Activated CD4-positive, alpha-beta T cell treated with anti-CD3 and anti-CD28 coated beads, Interleukin-2, amount 50 U/mL, for 16 hours (primary cell): ENCODE measurements around the gene ALX4.
A peak's percentile ranks its signal among the peaks of the same experiment; 100 is the strongest.

Experiments used
- DNase-seq: peaks from one replicate; pipeline ENCODE4 v3.0.0-alpha.2; 2020

The ALX4 gene

DNA sequence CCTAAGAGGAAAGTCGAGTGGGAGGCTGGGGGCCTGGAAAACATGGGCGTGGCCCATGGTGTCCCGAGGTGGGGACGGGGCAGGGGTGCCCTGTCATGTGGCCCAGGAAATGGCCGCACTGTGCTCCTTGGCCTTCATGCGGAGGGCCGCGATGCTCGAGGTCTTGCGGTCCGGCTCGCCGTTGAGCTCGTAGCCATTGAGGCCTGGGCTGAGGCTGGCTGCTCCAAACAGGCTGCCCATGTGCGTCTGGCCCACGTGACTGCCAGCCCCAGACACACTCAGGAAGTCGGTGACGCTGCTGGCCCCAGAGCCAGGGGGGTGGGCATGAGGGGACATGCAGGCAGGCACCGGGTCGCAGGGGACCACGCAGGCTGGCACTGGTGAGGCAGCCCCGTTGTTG lies 45.2 kb downstream of the ALX4 start:
- DNase-seq = no peak

DNA sequence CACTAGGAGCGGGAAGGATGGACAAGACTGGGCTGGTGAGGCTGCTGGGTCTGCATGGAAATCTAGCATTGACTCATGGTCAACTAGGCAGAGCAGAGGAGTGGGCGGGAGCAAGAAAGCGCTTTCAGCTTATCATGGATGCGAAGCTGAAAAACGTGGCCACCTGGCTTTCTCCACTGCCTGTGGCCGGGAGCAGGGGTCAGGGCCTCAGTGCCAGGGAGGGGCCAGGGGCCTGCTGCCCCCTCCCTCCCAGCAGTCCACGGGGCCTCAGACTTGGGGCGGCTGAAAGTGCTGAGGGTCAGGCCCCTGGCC lies 45.5 kb downstream of the ALX4 start:
- DNase-seq = no peak

DNA sequence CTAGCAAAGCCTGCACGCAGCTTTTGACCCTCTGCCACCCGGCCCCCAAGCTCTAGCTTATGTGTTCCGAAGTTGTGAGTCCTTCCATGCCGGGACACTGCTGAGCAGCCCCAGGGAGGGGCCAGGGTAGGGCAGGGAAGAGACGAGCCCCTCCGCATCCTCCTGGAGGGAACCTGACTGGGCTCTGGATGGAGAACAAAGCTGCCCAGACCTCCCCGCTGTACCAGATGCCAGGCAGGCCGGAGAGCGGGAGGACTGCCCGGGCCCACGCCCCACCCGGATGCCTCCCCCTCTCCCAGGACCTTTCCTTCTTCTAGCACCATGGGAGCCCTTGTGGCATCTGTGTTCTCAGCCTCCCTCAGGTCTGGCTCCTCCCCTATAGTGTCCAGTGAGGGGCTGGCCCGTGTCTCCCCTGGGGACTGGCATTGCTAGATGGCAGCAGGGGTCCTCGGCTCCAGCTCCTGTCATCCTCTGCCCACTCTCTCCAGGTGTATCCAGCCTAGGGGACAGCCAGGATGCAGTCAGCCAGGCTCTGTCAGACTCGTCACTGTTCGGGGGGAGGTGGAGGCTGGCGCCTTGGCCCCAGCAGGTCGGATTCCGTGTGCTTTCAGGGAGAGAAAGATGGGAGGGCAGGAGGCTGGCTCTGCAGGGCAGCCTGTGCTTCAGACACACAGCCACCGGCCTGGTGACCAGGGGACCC lies 46.1 kb downstream of the ALX4 start:
- no peak for DNase-seq

DNA sequence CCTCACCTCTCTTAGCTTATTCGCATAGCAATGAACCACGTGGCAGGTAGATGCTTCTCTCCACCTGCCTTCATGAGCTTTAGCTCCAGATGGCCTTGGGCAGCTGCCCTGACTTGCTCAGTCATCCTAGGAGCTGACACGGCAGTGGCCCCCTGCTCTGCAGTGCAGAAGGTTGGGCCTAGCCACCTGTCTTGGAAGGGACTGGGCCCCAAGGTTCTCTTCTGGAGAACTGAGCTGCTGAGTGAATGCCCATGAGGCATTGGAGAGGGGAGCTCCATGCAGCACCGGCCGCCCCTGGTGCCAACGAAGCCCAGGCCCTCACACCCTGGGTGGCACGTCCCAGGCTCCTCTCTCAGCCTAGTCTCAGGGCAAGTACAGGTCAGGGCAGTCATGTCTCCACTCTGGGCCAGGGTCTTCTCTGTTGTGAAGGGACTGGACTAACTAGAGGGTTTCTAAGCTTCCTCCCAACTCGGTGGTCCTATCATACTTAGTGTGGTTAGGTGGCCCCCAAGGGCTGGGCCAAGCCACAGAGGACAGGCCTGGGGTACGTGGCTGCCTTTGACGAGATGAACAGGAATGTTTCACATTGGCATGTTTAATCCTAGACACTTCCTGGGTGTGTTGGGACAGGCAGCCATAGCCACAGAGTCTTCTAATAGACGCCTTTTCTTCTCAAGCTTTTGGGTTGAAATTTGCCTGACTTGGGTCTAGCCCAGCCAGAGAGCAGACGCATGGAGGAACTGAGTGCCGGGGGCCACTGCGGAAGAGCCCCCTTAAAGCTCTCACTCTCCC lies 47.9 kb downstream of the ALX4 start:
- no peak for DNase-seq

DNA sequence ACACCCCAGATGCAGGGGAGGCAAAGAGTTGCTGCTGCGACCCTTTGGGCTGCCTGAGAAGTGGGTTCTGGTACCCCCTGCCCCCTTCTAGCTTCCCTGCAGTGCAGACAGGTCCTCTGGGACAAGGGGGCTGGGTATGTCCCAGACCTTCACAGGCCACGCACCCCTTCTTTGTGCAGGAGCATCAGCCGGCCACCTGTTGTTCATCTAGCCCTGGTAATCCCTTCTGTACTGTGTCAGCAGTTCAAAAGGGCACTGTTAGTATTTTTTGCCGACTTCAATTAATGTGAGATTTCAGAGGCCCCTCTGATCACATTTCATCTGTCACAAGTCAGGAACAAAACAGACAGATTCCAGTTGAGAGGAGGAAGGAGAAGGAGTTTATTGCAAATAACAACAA lies 49.9 kb downstream of the ALX4 start:
- no peak for DNase-seq

DNA sequence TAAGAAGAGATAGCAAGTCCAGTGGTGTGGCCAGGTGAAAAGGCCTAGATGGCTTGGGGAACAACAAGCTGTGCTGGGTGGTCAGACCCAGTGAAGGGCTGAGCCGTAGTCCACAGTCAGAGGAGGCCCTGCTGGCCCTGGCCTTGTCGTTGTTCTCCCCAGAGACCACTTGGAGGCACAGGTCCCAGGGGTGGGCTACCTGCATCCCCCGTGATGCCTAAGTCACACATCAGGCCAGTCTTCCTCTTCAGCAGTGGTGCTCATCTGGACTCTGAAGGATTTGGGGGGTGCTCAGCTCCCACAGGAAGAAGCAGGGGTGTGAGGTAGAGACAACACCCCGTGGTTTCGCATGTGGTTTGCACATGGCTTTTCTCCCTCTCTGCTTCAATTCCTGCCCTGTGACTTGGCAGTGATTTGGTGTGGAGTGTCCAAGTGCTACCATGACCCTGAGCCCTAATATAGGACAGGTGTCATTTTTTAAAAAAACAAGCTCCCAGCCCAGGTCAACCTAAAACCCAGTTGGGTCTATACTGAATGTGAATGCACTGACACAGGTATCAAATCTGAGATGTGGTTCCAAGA lies 51.0 kb downstream of the ALX4 start:
- no peak for DNase-seq

DNA sequence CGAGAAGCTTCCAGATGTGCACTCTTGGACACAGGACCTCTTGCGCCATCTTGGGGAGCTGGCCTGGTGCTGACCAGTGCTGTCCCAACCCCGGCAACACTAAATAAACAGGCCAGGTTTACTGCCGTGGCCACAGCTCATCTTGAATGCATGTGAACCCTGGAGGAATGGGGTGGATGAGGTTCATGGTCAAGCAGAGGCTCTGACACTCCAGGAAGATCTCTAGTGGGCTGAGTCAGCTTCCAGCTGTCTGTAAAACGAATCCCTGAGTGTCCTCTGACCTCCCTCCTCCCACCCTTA lies 51.8 kb downstream of the ALX4 start:
- DNase-seq = no peak

DNA sequence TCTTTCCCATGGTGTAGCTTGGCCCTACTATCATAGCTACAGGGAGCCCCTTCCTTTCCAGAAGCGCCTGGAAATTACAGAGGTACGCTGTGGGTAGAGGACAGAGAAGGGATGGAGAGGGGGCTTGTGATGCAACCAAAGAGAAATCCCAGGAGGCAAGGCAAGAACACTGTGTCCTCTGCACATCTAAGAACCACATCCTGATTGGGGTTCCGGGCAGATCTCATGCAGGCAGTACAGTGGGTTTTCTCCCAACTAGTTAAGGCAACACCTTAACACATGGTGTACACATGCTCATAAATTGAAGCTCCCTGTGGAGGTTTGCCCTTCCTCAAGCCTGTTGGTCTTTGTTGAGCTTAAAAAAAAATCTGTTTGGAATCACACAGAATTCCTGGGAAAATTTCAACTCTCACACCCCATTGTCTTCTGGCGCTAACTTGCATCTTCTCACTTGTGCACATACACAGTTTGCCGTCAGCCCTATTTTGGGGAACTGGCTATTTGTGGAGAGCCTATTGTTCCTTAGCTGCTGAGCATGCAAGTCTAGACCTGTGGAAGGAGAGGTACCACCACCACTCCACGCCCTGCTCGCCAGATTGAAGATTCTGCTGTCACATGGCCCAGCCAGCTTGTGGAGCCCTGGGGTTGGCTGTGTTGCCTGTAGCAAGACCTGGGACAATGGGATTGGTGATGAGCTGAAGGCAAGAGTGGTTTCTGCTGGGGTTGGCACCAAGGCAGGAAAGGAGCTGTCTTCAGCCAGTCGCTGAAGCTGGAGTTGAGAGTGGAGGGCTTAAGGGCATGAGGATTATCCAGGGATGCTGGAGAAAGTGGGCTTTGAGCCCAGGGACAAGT lies 52.4 kb downstream of the ALX4 start:
- DNase-seq = no peak

DNA sequence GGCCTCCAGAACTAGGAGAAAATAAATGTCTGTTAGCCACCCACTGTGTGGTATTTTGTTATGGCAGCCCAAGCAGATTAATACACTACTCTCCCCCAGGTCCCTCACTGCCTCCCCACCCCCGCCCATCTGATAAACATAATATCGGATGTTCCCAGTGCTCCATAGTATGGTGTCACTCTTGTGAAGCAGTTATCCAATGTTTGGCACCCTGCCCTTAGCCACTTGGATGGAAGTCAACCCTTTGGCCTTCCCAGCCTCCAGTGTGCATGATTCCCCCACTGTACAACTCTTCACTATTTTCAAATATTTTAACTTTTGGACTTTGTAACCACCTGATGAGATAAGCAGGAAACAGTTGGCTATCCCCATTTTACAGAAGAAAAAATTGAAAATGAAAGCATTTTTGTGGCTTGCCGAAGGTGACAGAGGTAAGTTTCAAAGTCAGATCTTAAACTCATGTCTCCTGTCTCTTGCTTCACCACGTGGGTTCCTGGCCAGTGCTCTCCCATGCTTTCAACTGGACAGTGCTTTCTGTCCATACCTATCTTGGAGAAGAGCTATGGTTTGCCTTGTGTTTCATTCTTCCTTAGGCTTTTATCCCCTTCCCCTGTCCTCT lies 53.2 kb downstream of the ALX4 start:
- DNase-seq = peak; percentile 7

DNA sequence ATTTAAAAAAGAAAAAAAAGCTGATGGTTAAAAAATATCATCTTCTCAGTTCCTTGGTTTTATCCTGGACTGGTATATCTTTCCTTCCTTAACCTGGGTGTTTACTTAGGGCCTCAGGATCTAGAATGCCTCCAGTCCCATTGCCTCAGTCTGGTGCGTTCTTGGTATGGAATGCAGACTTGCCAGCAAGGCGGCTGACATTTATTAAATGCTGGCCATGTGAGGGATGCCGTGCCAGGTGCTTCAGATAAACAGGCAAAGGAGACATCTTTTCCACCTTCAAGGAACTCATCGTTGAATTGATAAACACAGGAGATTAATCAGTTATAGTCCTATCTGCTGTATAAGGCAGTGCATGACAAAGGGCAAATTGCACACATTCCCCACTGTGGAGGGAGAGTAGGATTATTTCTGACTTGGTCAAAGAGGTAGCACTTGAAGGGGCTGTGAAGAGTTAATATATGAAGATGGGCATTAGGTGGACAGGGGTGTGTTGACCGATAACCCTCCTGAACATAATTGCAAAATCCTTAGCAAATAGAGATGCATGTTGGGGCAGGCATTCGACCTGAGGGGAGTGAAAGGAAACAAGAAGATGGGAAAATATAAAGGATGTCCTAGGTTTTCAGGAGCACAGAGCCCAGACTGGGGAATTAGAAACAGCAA lies 54.4 kb downstream of the ALX4 start:
- no peak for DNase-seq

DNA sequence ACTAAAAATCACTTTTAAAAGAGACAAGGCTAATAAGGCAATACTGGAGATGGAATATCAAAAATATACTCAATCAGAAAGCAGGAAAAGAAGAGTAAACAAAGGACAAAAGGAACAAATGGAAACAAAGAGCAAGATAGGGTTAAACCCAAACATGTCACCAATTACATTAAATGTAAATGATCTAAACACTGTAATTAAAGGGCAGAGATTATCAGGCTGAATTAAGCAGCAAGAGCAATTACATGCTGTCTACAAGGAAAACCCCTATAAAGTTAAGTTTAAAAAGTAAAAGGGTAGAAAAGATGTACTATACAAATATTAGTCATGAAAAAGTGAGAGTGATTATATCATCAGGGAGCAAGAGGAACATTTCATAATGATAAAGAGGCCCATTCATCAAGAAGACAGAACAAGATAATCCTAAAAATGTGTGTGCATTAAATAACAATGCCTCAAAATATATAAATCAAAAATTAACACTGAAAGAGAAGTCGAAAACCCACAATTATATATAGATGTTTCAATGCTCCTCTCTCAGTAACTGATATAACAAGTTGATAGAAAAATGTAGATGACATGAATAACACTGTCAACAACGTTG lies 56.8 kb downstream of the ALX4 start:
- DNase-seq = no peak

DNA sequence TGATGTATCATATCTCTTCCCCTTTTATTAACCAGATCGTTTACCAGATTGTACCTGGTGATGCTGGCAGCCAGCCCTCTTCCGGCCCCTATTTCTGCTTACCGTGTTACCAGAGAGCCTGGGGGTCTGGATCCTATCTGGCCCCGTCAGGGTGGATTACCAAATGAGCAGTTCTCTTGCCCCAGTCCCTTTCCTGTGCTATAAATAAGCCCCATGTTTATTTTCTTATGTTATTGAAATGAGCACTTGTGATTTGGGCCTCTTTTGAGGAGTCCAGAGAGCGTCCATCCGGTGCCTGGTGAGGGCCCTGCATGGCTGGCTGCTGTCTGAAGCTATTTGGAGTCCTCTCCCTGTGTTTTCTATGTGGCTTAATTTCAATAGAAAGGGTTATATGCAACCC lies 59.5 kb downstream of the ALX4 start:
- DNase-seq = no peak

DNA sequence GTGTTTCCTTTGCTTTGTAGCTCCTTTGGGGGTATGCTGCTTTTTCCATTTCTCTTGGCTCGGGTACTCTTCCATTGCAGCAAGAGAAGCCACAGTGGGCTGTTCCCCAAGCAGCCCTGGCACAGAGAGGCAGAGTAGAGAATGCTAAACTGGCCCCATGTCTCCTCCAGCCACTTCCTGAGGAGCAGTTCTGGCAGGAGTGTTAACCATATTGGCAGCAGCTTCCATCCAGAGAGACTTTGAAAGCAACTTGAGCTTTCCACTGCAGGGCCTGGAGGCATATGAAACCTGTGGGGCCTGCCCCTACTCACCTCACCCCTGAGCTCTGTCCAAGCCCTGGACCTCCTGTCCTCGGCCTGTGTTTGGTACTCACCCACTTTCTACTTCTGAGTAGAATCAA lies 61.8 kb downstream of the ALX4 start:
- no peak for DNase-seq

DNA sequence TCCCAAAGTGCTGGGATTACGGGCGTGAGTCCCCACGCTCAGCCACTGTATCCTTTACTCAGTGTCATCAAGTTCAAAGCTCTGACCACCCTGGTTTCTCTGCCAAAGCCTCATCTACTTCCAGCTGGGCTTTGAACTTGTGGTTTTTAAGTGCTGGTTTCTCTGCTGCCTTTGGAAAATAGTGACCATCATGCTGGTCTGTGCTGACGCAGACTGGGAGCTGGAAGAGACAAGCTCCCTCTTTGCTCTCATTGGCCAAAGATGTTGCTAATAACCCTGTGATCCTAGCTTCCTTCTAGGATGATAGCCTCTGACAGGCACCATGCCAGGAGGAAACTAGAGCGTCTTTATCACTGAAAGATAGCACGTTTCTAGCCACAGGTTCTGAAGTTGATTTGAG lies 62.4 kb downstream of the ALX4 start:
- DNase-seq = no peak

DNA sequence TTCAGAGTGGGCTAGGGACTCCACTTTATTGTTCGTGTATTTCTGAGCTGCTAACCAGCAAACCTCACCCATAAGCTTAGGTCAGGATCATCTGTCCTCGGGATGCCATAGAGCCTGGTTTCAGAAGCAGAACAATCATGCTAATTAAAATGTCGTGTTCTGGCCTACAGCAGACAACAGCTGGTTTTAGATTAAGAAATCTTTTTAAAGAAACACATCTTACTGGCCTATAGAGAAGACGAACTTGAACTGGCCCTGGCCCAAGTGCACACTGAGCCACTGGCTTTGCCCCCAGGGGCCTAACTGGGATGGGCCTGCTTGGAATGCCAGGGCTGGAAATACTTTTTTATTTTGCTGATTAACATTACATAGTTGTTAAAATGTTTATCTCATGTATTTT lies 63.2 kb downstream of the ALX4 start:
- DNase-seq = no peak

DNA sequence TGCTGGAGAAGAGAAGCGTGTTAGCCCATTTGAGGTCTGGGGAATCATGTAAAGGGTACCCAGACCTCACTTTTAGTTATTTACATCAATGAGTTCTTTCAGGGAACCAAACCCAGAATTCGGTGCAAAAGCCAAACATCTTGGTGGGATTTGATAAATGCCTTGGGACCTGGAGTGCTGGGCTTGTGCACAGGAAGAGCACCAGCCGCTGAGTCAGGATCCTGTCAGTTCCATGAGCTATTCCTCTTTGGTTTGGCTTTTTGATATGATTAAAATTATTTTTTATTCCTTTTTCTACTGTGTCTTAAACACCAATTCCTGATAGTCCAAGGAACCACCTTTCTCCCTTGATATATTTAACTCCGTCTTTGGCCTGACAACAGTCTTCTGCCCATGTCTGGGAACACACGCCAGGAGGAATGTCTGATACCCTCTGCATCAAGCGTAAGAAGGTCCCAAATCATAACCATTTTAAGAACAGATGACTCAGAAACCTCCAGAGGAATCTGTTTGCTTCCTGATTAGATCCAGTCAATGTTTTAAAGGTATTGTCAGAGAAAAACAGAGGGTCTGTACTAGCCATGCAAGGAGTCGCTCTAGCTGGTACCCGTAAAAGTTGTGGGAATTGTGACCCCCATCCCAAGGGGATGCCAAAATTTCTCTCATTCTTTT lies 65.2 kb downstream of the ALX4 start:
- DNase-seq = no peak

DNA sequence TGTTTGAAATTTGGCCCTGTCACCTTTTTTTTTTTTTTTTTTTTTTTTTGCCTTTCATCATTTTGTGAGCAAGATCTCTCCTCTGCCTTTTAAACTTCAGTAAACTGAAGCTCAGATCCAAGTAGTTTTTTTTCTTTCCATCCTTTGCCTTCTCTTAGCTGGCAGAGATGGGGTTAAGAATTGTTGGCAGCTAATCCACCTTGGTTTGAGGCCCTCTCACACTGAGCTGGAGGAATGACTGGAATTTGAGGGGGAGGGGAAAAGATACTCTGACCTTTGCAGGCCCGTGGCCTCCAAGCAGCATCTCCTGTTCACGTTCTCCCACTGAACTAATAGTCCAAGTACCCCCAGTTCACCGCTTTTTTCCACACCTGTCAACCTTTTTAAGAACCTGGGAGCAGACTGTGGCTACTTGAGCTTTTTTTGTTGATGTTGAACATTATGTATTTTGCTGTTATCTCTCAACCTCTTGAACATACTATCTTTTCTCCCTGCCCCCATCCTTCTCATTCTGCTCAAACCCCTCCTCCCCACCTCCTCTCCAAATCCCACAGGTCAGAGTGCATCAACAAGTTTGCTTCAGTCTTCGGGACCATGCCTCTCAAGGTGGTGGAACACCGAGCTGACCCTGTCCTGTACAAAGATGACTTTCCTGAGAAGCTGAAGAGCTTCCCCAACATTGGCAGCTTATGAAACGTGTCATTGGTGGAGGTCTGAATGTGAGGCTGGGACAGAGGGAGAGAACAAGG lies 66.2 kb downstream of the ALX4 start:
- DNase-seq = no peak

DNA sequence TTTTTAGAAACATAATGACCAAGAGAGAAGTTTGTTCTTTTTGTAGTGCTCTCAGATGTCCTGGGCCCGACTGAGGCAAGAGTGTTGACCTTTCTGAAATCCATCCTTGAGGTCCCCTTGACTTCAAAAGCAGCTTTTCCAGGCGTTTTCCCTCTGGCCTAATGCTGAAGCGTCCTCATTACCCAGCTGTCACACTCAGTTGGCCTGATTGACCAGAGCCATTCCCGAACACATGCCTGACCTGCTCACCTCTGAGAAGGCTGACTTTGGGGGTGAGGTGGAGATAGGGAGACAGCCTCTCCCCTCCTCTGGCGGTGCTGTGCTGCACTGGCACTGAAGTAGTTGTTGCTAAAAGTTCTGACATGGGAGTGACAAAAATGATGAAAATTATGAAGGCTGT lies 66.9 kb downstream of the ALX4 start:
- no peak for DNase-seq

DNA sequence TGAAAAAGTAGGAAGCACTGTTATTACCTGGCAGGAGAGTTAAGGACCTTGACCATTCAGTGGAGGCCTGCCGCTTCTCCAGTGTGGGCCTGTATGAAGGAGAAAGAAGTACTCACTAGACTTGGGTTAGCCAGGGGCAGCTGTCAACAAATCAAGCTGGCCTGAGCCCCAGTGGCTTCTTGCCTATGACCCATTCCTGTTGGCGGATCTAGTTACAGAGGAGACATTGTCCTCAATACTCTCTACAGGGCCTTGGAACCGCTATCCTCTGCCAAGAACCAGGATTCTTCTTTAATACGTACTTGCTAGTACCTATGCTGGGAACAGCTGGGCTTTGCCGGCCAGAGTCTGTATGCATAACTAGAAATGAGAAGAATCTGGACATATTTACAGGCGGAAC lies 68.1 kb downstream of the ALX4 start:
- no peak for DNase-seq

DNA sequence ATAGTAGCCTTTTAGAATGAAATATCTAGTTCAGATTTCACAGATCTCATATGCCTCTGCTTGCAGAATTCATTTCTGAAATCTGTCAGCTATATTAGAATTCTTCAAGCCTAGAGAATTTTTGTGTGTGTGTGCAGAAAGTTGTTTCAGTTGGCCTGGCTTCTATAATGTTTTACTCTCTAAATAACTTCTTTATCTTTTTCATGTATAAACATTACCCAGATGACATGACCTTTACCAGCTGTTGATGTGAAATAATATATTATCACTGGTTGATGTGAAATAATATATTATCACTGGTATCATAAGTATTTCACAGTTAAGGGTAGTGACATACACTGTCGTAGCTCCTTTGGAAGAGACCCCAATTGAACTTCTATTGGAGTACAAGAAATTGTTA lies 72.8 kb downstream of the ALX4 start:
- DNase-seq = no peak

DNA sequence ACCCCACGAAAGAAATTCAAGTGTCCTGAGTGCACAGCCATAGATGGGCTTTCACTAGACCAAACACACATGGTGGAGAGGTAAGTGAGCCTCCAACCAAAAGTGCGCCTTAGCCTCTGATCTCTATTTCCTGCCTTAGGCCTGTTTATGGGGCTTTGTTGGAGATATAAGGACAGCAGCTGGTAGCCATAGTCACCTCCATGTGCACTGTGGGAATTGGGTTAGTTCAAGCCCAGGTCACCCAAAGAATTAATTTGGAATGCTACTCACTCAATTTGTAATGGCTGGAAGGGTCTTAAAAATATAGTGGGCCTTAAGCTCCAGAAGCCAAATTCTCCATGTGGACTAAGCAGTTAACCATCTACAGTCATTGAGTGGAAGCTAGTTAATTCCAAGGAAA lies 73.6 kb downstream of the ALX4 start:
- no peak for DNase-seq
